Measurements from ENCODE around the gene PAIP2B.

- no peak for TF ChIP-seq CTCF (IDR thresholded peaks at IDR 0.05)
- TF ChIP-seq EZH2 (IDR thresholded peaks at IDR 0.05), result no peak
- TF ChIP-seq EZH2phosphoT487 (IDR thresholded peaks at IDR 0.05), result no peak
These were observed 39.3 kb downstream of the PAIP2B start for GRCh38 chr2:71187589-71187988.
